GM21447 (cell line): Measurements from ENCODE around the gene RSPRY1.
"Not testable (repeated sequence)": the region's sequence is repeated elsewhere in the genome, so short reads cannot be mapped to it uniquely, and the experiment has no call there.

ENCODE experiments used
- ATAC-seq: cut with Tn5 transposase; IDR thresholded peaks from one replicate; pipeline ENCODE4 v1.9.1; 2021; ENCODE audit not compliant: unreplicated experiment

The RSPRY1 gene

GRCh38 chr16:57252148-57252721 lies 66.1 kb downstream of the RSPRY1 start:
- no peak for ATAC-seq

DNA sequence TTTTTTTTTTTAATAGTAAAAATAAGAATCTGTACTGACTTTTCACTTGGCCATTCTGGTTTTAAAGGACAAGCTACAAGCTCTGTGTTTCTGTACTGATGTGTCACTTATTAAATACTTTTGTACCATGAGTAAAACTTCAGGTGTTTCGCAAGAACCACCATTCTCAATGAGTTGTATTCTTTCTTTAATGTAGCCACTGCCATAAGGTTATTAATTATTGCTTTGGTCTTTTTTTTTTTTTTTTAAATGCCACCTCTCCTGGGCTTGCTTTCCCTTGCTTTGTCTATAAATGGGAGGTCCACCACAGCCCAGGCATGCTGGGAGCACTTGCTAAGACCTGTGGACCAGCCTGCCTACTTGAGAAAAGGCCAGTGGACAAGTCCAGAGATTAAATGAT lies 67.3 kb downstream of the RSPRY1 start:
- no peak for ATAC-seq

DNA sequence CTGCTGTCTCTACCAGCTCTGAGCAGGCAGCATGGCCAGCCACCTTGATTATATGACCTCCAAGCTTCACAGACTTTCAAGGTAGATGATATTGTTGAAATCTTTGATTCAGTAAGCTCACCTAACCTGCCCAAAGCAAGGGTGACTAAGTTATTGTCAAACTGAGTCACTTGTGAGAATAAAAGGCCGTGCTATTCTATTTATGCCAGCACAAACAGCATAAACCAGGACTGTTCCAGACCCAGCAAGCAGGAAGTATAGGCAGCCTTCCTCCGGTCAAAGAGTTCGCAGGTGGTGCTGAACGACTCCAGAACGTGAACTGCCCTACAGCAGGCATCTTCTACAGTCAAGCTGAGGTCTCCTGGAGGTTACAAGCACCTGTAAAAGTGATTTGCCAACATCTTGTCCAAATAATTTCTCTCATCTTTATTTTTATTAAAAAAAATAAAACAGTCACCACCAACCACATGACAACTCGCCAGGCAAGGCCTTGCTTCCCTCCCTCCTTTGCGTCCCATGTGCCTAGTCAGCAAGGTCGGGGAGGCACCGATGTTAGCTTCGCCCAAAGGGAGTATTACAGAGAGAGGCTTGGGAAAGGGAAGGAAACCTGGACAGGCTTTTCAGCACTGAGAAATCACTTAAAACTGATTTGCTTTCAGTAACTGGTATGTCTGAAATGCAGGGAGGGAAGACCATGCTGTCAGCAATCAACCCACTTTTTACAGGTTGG lies 69.7 kb downstream of the RSPRY1 start:
- ATAC-seq = no peak

GRCh38 chr16:57256601-57257395 lies 70.7 kb downstream of the RSPRY1 start:
- ATAC-seq = no peak

- ATAC-seq = no peak
Observed at GRCh38 chr16:57257455-57258070, 71.4 kb downstream of the RSPRY1 start.

GRCh38 chr16:57258226-57258909 lies 72.2 kb downstream of the RSPRY1 start:
- no peak for ATAC-seq

DNA sequence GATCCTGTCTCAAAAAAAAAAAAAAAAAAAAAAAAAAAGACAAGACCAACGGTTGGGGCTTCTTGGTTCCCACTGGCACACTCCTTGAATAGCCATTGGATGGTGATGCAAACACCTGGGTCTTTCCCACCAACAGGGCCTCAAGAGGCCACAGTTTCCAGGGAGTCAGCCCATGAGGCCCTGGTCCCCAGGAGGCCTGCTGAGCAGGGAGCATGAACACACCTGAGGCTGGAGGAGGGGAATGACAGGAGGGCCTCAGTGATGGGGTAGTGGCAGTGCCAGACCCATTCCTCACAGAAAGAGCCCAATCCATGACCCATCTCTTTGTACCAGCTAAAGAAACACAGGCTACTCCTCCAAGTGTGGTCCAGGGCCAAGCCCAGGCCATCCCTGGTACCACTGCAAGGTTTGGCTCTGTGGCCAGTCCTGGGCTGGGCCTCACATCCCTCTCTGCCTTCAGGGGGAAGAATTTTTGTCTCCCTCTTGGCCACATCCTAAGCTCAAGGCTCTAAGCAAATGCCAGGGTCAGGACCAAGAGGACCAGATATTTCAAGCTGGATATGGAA lies 72.9 kb downstream of the RSPRY1 start:
- no peak for ATAC-seq

- no peak for ATAC-seq
Observed at GRCh38 chr16:57260294-57260929, 74.3 kb downstream of the RSPRY1 start.

DNA sequence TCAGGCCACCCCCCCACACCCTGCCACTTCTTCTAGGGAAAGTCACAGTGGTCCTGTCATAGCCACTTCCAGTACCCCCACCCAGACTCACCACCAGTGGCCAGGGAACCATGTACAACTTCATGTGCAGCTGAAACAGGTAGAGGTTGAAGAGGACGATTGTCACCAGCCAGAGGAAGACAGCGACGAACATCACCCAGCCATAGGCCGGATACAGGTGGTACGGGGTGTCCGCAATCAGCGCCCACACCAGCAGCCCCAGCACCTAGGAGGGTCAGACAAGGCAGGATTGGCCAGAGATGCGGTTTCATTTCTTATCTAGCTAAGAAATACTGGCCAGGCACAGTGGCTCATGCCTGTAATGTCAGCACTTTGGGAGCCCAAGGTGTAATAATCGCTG lies 75.7 kb downstream of the RSPRY1 start:
- ATAC-seq = no peak

GRCh38 chr16:57262841-57263540 lies 76.9 kb downstream of the RSPRY1 start:
- ATAC-seq = no peak

DNA sequence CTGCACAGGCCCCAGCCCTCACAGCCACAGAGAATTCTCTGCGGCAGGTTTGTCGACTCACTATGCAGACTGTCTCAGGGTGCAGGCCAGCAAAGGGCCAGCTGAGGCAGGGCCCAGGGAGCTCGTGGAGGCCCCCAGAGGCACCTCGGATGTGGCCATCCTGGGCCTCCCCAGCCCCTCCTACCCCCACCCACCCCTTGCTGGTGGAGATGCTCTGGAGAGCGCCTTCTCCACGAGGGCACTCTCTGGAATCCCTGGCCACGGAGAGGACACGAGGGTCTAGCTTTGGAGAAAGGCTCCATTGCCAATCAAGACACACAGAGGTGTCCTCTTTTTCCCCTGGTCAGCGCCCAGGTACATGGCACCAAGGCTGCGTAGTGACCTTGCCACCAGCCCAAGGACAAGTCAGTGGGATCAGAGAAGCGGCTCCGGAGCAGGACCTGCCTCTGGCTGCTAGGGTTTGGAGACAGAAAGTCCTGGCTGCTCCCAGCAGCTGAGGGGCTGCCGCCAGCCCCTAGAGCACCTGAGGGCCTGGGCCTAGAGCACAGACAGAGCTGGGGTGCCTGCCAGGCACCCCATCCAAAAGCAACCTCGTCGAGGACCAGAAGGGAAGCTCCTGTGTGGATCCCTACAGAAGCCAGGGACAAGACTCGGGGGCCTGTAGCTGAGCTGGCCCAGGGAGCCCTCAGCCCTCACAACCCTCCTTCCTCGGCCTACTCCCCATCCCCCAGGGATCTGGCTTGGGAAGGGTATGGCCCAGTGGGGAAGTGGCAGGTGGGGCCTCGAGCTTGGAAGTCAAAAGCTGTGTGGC lies 77.6 kb downstream of the RSPRY1 start:
- ATAC-seq = no peak

GRCh38 chr16:57264381-57264780 lies 78.3 kb downstream of the RSPRY1 start:
- ATAC-seq = no peak

DNA sequence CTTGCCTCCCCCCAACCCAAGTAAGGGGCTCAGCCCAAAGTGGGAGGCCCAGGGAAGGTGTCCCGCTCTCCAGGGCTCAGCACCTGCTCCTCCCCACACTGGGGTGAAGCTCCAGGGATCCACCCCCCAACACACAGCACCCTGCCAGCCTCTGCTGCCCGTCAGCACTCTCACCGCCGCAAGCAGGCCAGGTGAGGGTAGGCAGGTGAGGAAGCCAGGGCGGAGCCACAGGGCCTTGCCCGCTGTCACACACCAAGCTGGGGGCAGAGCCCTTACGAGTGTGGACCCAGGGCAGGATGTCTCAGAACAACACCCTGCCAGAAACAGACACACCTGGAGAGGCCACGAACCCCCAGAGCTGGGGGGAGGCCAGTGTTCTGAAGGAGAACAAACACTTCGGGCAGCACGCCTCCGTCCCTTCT lies 78.8 kb downstream of the RSPRY1 start:
- ATAC-seq = no peak

DNA sequence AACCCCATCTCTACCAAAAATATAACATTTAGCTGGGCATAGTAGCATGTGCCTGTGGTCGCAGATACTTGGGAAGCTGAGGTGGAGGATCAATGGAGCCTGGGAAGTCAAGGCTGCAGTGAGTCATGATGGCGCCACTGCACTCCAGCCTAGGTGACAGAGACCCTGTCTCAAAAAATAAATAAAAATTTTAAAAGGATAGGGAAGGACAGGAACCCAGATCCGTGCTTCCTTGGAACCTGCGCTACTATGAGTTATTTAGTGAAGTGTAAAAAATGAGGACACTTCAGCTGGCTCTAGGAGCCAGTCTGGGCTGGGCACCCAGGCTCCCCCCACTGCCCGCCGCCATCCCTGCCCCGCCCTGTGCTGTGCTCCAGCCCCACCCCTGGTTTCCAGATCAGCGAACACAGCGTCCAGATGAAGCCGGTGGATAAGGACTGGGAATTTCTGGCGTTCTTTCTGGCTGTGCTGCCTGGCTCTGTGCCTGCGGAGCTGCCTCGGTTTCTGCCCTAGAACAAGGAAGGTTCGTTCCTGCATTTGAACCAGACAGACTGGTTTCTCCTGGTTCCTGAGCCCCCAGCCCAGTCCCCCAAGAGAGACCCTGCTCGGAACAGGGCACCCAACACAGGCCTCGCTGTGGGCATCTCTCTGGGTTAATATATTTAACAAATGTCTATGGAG lies 79.9 kb downstream of the RSPRY1 start:
- ATAC-seq = no peak

DNA sequence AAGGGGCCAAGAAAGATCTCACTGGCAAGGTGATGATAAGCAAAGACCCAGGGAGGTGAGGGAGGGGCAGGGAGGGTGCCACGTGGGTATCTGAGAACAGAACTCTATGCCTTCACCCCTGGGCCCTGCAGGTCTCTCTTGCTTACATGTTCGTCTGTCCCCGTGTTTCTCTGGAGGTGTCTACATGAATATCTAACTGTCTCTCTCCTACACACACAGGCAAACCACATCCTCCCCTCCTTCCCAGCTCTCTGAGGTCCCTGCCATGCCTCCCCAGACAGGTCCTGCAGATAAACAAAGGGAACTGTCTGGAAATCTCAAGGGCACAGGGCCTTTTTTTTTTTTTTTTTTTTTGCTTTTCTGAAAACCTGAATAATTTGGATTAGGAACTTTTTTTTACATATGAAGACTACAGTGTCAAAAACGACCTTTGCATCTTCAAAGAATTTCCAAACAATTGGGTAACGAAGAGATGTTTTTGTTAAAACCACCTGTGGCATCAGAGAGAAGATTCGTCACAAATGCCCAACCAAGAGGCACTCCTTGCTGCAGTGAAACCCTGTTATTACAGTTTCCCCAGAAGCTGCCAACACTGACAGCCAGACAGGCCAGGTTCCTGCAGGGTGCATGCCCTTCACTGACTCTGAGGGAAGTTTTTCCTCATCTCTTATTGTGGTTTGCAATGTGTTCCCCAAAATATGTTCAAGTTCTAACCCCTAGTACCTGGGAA lies 80.6 kb downstream of the RSPRY1 start:
- no peak for ATAC-seq

DNA sequence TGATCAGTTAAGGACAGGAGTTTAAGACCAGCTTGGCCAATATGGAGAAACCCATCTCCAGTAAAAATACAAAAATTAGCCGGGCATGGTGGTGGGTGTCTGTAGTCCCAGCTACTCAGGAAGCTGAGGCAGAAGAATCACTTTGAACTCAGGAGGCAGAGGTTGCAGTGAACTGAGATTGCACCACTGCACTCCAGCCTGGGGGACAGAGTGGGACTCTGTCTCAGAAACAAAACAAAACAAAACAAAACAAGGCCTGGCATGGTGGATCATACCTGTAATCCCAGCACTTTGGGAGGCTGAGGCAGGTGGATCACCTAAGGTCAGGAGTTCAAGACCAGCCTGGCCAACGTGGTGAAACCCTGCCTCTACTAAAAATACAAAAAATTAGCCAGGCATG lies 81.2 kb downstream of the RSPRY1 start:
- not testable (repeated sequence) for ATAC-seq
